ENCODE data around the gene WDR90. TPM values are rescaled to one million over a fixed set of nuclear protein-coding genes. Genes with fewer than 3 reads are reported as not detected.

WDR90 gene
- total and polyA plus RNA-seq, 12 donors, result 3.0 to 162 (median 26.9) TPM

GRCh38 chr16:678858-679813 is 30.0 kb downstream of the WDR90 start:
- Histone ChIP-seq H3K36me3 (replicated peaks in 1 of 2) (peaks cover 0 to 19% of the 10 kb centered on the region in 2 donors), H3K4me3 (peak overlapping the region in 1 of 4 donors; percentile 99), H3K27ac (peak overlapping the region in 4 of 5 donors; percentile 47 to 94 (median 80)), H3K4me1 (replicated peaks in 1 of 2) (peaks cover 35 to 43% of the 10 kb centered on the region in 2 donors), H3K27me3 (no peaks in the 10 kb centered on the region), H3K9me3 (replicated peaks in 1 of 3) (no peaks in the 10 kb centered on the region)
- peak; percentile 82 to 91 (median 86) for DNase-seq
- intact Hi-C loops (cut with DNase I), result no loop called here
- 0 to 50% (median 23%) methylated on average over 1 to 52 of the region's 52 CpGs for WGBS, 4 donors
- TF ChIP-seq CTCF (IDR thresholded peaks at IDR 0.05), result no peak
- peak; percentile 6 to 14 for TF ChIP-seq POLR2A (IDR thresholded peaks at IDR 0.05)

- WGBS, 4 donors, result 0 to 1% (median 1%) methylated on average over 8 to 91 of the region's 91 CpGs
- no peaks in the 10 kb centered on the region for H3K27me3 ChIP-seq
- H3K4me3 ChIP-seq, result peak within 1 kb of the TSS; percentile 27 to 99 (median 46)
- H3K36me3 ChIP-seq (replicated peaks in 1 of 2), result peaks cover 0 to 19% of the 10 kb centered on the region in 2 donors
- TF ChIP-seq CTCF (IDR thresholded peaks at IDR 0.05) (peak in 1 of 6 experiments; percentile 4), POLR2A (IDR thresholded peaks at IDR 0.05) (peak; percentile 49 to 78)
- intact Hi-C loops (cut with DNase I), result no loop called here
- peak; percentile 87 to 92 (median 91) for DNase-seq
- H3K9me3 ChIP-seq (replicated peaks in 1 of 3), result no peaks in the 10 kb centered on the region
- peak within 1 kb of the TSS; percentile 79 to 94 (median 86) for H3K27ac ChIP-seq
- H3K4me1 ChIP-seq (replicated peaks in 1 of 2), result peaks cover 31 to 42% of the 10 kb centered on the region in 2 donors
These were observed 30.9 kb downstream of the WDR90 start, which contains the start of gene STUB1 for GRCh38 chr16:679814-680624. STUB1 (plus strand) TSS chr16:680410; CDS start chr16:680526, 116 bp downstream.

- DNase-seq, result no peak
These were observed 31.4 kb downstream of the WDR90 start for GRCh38 chr16:680625-680945.

More at GRCh38 chr16:680625-680945, 31.4 kb downstream of the WDR90 start:
- intact Hi-C loops (cut with DNase I), result no loop called here
- TF ChIP-seq CTCF (IDR thresholded peaks at IDR 0.05) (no peak), POLR2A (IDR thresholded peaks at IDR 0.05) (no peak)
- 0 to 1% (median 0%) methylated on average over 3 to 38 of the region's 38 CpGs for WGBS, 4 donors
- H3K36me3 ChIP-seq (replicated peaks in 1 of 2), result peaks cover 0 to 19% of the 10 kb centered on the region in 2 donors
- H3K27ac ChIP-seq, result peak overlapping the region; percentile 71 to 94 (median 86)
- peak overlapping the region; percentile 27 to 99 (median 46) for H3K4me3 ChIP-seq
- no peaks in the 10 kb centered on the region for H3K9me3 ChIP-seq (replicated peaks in 1 of 3)
- no peaks in the 10 kb centered on the region for H3K27me3 ChIP-seq
- H3K4me1 ChIP-seq (replicated peaks in 1 of 2), result peaks cover 27 to 41% of the 10 kb centered on the region in 2 donors

Measured in adrenal gland (tissue), 12 donors.